ENCODE measurements around the gene ZBED6. TPM values are rescaled to one million over a fixed set of nuclear protein-coding genes. Genes with fewer than 3 reads are reported as not detected.

The ZBED6 gene
- total and polyA plus RNA-seq, 10 of the 15 experiments (the other 5 are each of a cell fraction or from before 2014, with no cell fraction given): 0.13 to 15.9 (median 4.8) TPM

GRCh38 chr1:203797216-203797615 is 1.8 kb downstream of the ZBED6 start:
- Histone ChIP-seq H3K4me3 (peak overlapping the region; percentile 87), H3K4me2 (ENCODE audit: control insufficient read depth, insufficient read depth) (peak overlapping the region; percentile 80), H4K20me1 (ENCODE audit: control insufficient read depth, insufficient read depth) (no peaks in the 10 kb centered on the region), H3K4me1 (ENCODE audit: control insufficient read depth, insufficient read depth, low read length) (peaks cover 4% of the 10 kb centered on the region; the same call in 1 of the 2 replicates), H3K9ac (ENCODE audit: control insufficient read depth, insufficient read depth, low read length) (peak overlapping the region; percentile 92), H3K79me2 (ENCODE audit: control insufficient read depth, insufficient read depth, low read length) (peaks cover 67% of the 10 kb centered on the region), H3K27ac (ENCODE audit: control insufficient read depth, insufficient read depth) (no peak overlapping the region; the same call in 1 of the 2 replicates), H3K27me3 (replicated peaks in 1 of 2; ENCODE audit: control insufficient read depth in 2 of 2, insufficient read depth in 2 of 2, low read length in 1 of 2) (no peaks in the 10 kb centered on the region), H2AFZ (ENCODE audit: control insufficient read depth, low read depth, low read length) (no peak overlapping the region), H3K9me3 (replicated peaks; ENCODE audit: control insufficient read depth, insufficient read depth, low read length) (no peaks in the 10 kb centered on the region; the same call in 2 of the 3 replicates), H3K36me3 (ENCODE audit: control insufficient read depth in 2 of 2, insufficient read depth in 2 of 2, low read length in 1 of 2) (peaks cover 0 to 24% of the 10 kb centered on the region in 2 experiments; a peak in 2 of 4 replicates)
- TF ChIP-seq TARDBP (IDR thresholded peaks at IDR 0.05; ENCODE audit: borderline replicate concordance) (no peak), HDGF (IDR thresholded peaks at IDR 0.05) (no peak)
- FAIRE-seq: no peak
- WGBS (ENCODE audit: insufficient coverage, insufficient replicate concordance, low lambda C conversion rate, missing lambda C conversion rate): 100% methylated on average over 2 of the region's 2 CpGs
- SMC1A ChIA-PET (ENCODE audit: uncharacterized antibody, unreplicated experiment): interaction anchor here (1.7 kb wide), 1 partner anchor 10 kb away, joined by 6 read pairs; no protein-coding TSS in a partner anchor
- POLR2A ChIA-PET: interaction anchor here (0.6 kb wide), 1 partner anchor 11 kb away, joined by 3 read pairs; no protein-coding TSS in a partner anchor
- BruUV-seq (replicated peaks): no TSS peak
- no peak for DNase-seq (ENCODE audit: low read depth, low spot score)
- intact Hi-C loops (cut with micrococcal nuclease; ENCODE audit: unreplicated experiment): no loop called here
- CTCF ChIA-PET: no interaction called here
- RAD21 ChIA-PET (ENCODE audit: unreplicated experiment): no interaction called here
- no peak for ATAC-seq
- in situ Hi-C loops (cut with MboI): no loop called here

GRCh38 chr1:203797948-203798655 is 2.7 kb downstream of the ZBED6 start:
- CTCF ChIA-PET: no interaction called here
- RAD21 ChIA-PET (ENCODE audit: unreplicated experiment): no interaction called here
- Histone ChIP-seq H3K36me3 (ENCODE audit: control insufficient read depth in 2 of 2, insufficient read depth in 2 of 2, low read length in 1 of 2) (peaks cover 0 to 24% of the 10 kb centered on the region in 2 experiments; a peak in 2 of 4 replicates), H3K4me3 (no peak overlapping the region), H2AFZ (ENCODE audit: control insufficient read depth, low read depth, low read length) (no peak overlapping the region), H3K79me2 (ENCODE audit: control insufficient read depth, insufficient read depth, low read length) (peaks cover 69% of the 10 kb centered on the region), H3K27me3 (replicated peaks in 1 of 2; ENCODE audit: control insufficient read depth in 2 of 2, insufficient read depth in 2 of 2, low read length in 1 of 2) (no peaks in the 10 kb centered on the region), H3K4me1 (ENCODE audit: control insufficient read depth, insufficient read depth, low read length) (peaks cover 4% of the 10 kb centered on the region; the same call in 1 of the 2 replicates), H3K4me2 (ENCODE audit: control insufficient read depth, insufficient read depth) (peak overlapping the region; percentile 80), H3K9ac (ENCODE audit: control insufficient read depth, insufficient read depth, low read length) (no peak overlapping the region), H3K9me3 (replicated peaks; ENCODE audit: control insufficient read depth, insufficient read depth, low read length) (no peaks in the 10 kb centered on the region; the same call in 2 of the 3 replicates), H4K20me1 (ENCODE audit: control insufficient read depth, insufficient read depth) (no peaks in the 10 kb centered on the region), H3K27ac (ENCODE audit: control insufficient read depth, insufficient read depth) (no peak overlapping the region)
- no peak for DNase-seq (ENCODE audit: low read depth, low spot score)
- POLR2A ChIA-PET: no interaction called here
- peak; percentile 21; the same call in 1 of the 2 replicates for TF ChIP-seq POLR2AphosphoS5 (IDR thresholded peaks at IDR 0.05; ENCODE audit: low read length)
- TF ChIP-seq SMAD1 (IDR thresholded peaks at IDR 0.05; ENCODE audit: low read depth, partially characterized antibody): no peak
- no peak for ATAC-seq
- in situ Hi-C loops (cut with MboI) (no loop called here), intact Hi-C loops (cut with micrococcal nuclease; ENCODE audit: unreplicated experiment) (no loop called here)
- FAIRE-seq: no peak
- no TSS peak for BruUV-seq (replicated peaks)
- WGBS (ENCODE audit: insufficient coverage, insufficient replicate concordance, low lambda C conversion rate, missing lambda C conversion rate): 97% methylated on average over 6 of the region's 6 CpGs
- SMC1A ChIA-PET (ENCODE audit: uncharacterized antibody, unreplicated experiment): interaction anchor here (1.7 kb wide), 1 partner anchor 9 kb away, joined by 6 read pairs; no protein-coding TSS in a partner anchor
